ENCODE data around the gene ACSM2A.
"Not testable (repeated sequence)": the region's sequence is repeated elsewhere in the genome, so short reads cannot be mapped to it uniquely, and the experiment has no call there.

ACSM2A gene

DNA sequence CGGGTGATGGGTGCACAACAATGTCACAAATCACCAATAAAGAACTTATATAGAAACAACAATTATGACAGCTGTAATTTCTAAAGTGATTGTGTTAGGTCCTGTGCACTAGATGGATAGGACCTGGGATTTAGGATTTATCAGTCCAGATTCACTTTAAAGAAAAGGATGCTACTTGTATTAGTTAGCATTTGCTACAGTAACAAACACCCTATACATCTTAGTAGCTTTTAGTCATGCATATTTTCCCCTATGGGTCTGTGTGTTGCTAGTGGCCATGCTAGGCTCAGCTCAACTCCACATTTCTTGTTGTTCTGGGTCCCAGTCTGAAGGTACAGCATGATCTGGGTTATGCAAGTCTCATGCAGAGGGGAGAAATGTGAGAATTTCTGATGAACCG lies 7.9 kb downstream of the ACSM2A start:
- not testable (repeated sequence) for DNase-seq (ENCODE audit: low spot score)

DNA sequence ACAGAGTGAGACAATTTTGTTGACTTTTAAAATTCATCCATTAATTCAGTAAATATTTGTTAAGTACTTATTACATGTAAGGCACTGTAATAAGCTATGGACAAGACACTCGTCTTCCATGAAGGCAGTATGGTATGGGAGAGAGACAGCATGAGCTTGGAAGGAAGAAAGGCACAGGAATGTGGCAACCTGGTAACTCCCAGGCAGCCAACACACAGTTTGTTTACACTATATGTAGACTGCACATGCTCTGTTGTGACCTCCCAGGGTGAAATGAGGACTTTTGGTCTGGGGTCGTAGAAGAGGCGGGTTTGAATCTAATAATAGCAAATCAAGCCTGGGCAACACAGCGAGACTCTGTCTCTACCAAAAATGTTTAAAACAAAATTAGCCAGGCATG lies 9.0 kb downstream of the ACSM2A start:
- DNase-seq (ENCODE audit: low spot score), result not testable (repeated sequence)

DNA sequence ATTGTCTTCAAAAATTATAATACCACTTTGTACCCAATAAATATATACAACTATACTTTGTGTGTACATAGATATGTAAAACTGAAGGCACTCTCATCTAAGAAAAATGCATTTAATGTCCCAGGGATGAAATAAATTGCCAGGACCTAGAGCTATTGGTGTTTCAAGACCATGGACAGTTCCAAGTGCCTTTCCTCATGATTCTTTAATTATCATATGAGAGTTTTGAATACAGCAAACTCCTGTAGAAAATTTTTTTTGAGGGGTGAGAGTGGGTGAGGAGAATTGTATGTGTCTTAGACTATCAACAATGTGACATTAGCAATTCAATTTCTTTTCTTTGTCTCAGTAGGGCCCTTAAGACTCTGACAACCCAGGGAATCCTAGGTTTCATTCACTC lies 17.6 kb downstream of the ACSM2A start:
- DNase-seq (ENCODE audit: low spot score), result not testable (repeated sequence)

DNA sequence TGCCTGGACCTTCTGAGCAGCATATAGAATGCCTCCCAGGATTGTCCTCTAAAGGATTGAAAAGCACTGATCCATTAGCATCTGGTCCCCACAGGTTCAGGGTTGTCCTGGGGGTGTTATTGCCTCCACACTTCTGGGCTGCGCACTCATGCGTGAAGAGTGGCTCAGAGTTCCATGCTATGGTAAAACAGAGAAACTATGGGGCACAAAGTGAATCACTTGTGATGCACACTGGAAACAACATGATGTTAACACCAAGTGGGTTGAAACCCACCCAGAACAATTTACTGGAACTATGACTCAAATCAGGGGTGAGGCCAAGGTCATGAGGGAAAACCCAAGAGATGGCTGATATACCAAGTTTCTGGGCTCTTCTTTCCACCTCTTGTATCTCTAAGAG lies 18.6 kb downstream of the ACSM2A start:
- DNase-seq (ENCODE audit: low spot score), result not testable (repeated sequence)

GRCh38 chr16:20470732-20471131 lies 19.4 kb downstream of the ACSM2A start:
- not testable (repeated sequence) for DNase-seq (ENCODE audit: low spot score)

DNA sequence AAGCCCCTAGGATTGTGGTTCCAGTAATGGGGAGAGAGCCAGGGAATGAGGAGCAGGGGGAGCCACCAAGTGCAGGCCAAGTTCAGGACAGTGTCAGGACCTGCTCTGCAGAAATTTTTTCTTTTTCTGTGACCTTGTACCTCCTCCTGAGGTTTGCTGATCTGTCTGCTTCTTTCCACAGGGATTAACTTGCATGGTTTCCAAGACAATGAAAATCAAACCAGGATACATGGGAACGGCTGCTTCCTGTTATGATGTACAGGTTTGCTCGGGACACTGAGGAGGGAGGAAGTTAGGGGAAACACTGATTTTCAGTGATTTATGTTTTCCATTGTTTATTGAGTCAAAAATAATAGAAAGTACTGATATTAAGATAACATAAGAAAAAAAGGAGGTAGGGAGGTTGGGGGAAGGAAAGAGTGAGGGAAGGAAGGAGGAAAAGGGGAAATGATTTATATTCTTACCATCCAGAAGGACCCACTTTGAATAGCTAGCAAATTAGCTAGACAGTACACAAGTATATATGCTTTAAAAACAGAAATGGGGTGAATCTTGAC lies 25.9 kb downstream of the ACSM2A start:
- not testable (repeated sequence) for DNase-seq (ENCODE audit: low spot score)

DNA sequence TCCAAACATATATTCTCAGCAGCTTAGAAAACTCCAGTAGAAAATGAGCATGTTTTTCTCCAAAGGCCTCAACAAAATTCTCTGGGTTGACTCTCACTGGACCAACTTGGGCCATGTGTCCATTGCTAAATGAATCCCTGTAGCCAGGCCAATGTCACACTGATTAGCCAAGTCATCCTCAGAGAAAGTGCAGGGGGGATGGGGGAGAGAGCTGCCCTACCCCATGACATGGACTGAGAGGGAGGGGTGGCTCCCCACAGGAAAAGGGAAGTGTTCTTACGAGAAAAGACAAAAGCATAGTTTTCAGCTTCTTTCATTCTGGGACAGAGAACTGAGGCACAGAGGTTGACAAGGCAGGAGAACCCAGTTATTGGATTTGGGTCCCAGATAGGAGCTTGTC lies 32.7 kb downstream of the ACSM2A start:
- not testable (repeated sequence) for DNase-seq (ENCODE audit: low spot score)

- DNase-seq (ENCODE audit: low spot score), result no peak
Measured at GRCh38 chr16:20484726-20485125, 33.4 kb downstream of the ACSM2A start.

- DNase-seq (ENCODE audit: low spot score), result no peak
Measured at GRCh38 chr16:20485408-20485807, 34.1 kb downstream of the ACSM2A start.

DNA sequence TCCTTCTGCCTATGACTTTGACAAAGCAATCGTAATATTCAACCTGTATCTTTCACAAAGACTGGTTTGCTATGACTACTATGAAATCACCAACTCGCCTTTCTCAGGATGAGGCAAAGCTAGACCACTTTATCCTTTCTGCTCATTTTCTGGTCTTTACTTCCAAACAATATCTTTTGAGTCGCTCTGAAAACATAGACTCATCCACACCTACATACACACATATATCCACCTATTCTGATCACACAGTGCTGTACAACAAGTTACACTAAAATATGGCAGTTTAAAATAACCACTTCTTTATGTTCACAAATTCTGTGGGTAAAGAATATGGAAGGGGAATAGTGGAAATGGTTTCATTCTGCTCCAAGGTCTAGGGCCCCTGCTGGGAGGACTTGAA lies 39.7 kb downstream of the ACSM2A start:
- DNase-seq (ENCODE audit: low spot score), result not testable (repeated sequence)

- not testable (repeated sequence) for DNase-seq (ENCODE audit: low spot score)
Measured at GRCh38 chr16:20491448-20491847, 40.1 kb downstream of the ACSM2A start.

- no peak for DNase-seq (ENCODE audit: low spot score)
Measured at GRCh38 chr16:20504418-20504817, 53.1 kb downstream of the ACSM2A start.

DNA sequence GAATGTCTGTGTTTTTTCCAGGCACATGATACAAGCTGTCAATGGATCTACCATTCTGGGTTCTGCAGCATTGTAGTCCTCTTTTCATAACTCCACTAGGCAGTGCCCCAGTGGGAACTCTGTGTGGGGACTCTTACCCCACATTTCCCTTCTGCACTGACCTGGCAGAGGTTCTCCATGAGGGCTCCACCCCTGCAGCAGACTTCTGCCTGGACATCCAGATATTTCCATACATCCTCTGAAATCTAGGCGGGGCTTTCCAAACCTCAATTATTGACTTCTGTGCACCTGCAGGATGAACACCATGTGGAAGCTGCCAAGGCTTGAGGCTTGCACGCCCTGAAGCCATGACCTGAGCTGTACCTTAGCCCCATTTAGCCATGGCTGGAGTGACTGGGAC lies 56.0 kb downstream of the ACSM2A start:
- no peak for DNase-seq (ENCODE audit: low spot score)

GRCh38 chr16:20510323-20510722 lies 59.0 kb downstream of the ACSM2A start:
- DNase-seq (ENCODE audit: low spot score), result no peak

- DNase-seq (ENCODE audit: low spot score), result no peak
Measured at GRCh38 chr16:20515688-20516090, 64.4 kb downstream of the ACSM2A start.

DNA sequence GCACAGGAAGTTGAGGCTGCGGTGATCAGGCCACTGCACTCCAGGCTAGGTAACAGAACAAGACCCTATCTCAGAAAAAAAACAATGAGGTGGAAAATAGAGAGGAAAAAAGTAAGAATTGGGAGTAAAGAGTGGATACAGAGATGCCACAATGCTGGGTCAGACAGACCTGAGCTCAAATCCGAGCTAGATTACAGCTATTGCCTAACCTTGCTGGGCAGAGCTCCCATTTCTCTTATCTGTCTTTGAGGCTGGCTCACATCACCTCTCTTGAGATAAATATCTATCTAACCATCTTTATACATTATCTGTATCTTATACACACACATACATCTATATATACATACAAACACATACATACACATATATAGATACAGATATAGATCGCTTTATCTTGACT lies 65.8 kb downstream of the ACSM2A start:
- no peak for DNase-seq (ENCODE audit: low spot score)

GRCh38 chr16:20519231-20519630 lies 67.9 kb downstream of the ACSM2A start:
- DNase-seq (ENCODE audit: low spot score), result no peak

DNA sequence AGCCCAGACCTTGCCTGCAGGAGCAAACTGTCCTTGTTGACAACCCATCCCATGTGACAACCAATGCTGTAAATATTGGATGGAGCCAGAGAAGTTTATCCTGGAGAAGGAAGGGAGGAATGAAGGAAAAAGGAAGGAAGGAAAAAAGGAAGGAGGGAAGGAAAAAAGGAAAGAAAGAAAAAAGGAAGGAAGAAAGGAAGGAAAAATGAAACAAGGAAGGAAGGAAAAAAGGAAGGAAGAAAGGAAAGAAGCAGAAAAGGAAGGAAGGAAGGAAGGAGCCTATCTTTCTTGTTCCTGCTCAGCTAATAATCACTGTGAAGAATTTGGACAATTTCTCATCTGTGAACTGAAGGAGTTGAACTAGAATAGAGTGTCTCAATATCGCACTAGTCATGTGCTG lies 68.8 kb downstream of the ACSM2A start:
- DNase-seq (ENCODE audit: low spot score), result no peak

GRCh38 chr16:20531795-20532194 lies 80.5 kb downstream of the ACSM2A start:
- not testable (repeated sequence) for DNase-seq (ENCODE audit: low spot score)

GRCh38 chr16:20532284-20532792 lies 81.0 kb downstream of the ACSM2A start:
- DNase-seq (ENCODE audit: low spot score), result not testable (repeated sequence)

DNA sequence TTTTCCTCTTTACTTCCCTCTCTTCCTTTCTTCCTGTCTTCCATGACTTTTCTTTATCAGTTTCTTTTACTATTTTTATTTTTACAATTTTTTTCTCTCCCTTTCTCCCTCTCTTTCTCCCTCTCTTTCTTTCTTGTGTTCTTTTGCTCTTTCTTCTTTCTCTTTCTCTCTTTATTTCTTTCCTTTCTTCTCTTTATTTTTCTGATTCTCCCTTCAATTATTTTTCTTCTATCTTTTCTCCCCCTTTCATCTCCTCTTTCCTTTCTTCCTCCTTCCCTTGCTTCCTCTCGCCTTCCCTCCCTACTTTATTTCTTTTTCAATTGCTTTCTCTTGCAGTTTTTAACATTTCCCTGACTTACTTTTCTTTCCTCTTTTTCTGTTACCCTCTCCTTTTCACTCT lies 85.3 kb downstream of the ACSM2A start:
- not testable (repeated sequence) for DNase-seq (ENCODE audit: low spot score)

Measured in hematopoietic multipotent progenitor cell treated with erythropoietin and hydrocortisone succinate and interleukin-3 and kit ligand, for 15 days (in vitro differentiated cells).